Kidney capillary endothelial cell (primary cell): ENCODE results near the gene SLC15A1.
"Not testable (repeated sequence)": the region's sequence is repeated elsewhere in the genome, so short reads cannot be mapped to it uniquely, and the experiment has no call there.

Experiments used
- DNase-seq: peaks from one replicate; pipeline ENCODE4 v3.0.0-alpha.2; 2018; ENCODE audit warnings: low spot score

Gene SLC15A1

GRCh38 chr13:98656223-98656622 lies 96.2 kb downstream of the SLC15A1 start:
- DNase-seq, result no peak

- peak; percentile 60 for DNase-seq
Observed at GRCh38 chr13:98653463-98653985, 98.9 kb downstream of the SLC15A1 start.

- no peak for DNase-seq
Observed at GRCh38 chr13:98652721-98653462, 99.6 kb downstream of the SLC15A1 start.

- DNase-seq, result no peak
Observed at GRCh38 chr13:98652276-98652675, 100.2 kb downstream of the SLC15A1 start.

- DNase-seq, result no peak
Observed at GRCh38 chr13:98651744-98652143, 100.7 kb downstream of the SLC15A1 start.

- no peak for DNase-seq
Observed at GRCh38 chr13:98650396-98651107, 101.9 kb downstream of the SLC15A1 start.

- DNase-seq, result no peak
Observed at GRCh38 chr13:98649861-98650260, 102.6 kb downstream of the SLC15A1 start.

- DNase-seq, result no peak
Observed at GRCh38 chr13:98648686-98649085, 103.8 kb downstream of the SLC15A1 start.

GRCh38 chr13:98648141-98648540 lies 104.3 kb downstream of the SLC15A1 start:
- no peak for DNase-seq

- no peak for DNase-seq
Observed at GRCh38 chr13:98647121-98647520, 105.4 kb downstream of the SLC15A1 start.

GRCh38 chr13:98643479-98643878 lies 109.0 kb downstream of the SLC15A1 start:
- no peak for DNase-seq

- DNase-seq, result no peak
Observed at GRCh38 chr13:98641075-98641474, 111.4 kb downstream of the SLC15A1 start.

- not testable (repeated sequence) for DNase-seq
Observed at GRCh38 chr13:98639785-98640184, 112.7 kb downstream of the SLC15A1 start.

- DNase-seq, result not testable (repeated sequence)
Observed at GRCh38 chr13:98638352-98638751, 114.1 kb downstream of the SLC15A1 start.
